Naive thymus-derived CD8-positive, alpha-beta T cell (primary cell): ENCODE data around the gene ZNF169. TPM values are rescaled to one million over a fixed set of nuclear protein-coding genes. Genes with fewer than 3 reads are reported as not detected.
"Not testable (repeated sequence)": the region's sequence is repeated elsewhere in the genome, so short reads cannot be mapped to it uniquely, and the experiment has no call there.

Experiments used
- ATAC-seq, 2 donors: fragments of 150-1000 bp; cut with Tn5 transposase in 1 of 2; sonication (Bioruptor Pico), chemical (Tn5 transposase) in 1 of 2; 1 replicate in 1 of 2; 2 replicates in 1 of 2; pipeline ENCODE4 v1.10.0; 2021; ENCODE audit warnings: mild to moderate bottlenecking in 2 of 2, moderate library complexity in 2 of 2
- POLR2A ChIA-PET: fragments of 350-600 bp; sonication (Branson Sonifier 250); formaldehyde crosslinking; loops from one replicate; lab custom pipeline; 2021; ENCODE audit warnings: antibody characterized with exemption; lab: Charles Lee
- DNase-seq, 10 donors: peaks; one replicate each; pipeline versions ENCODE4 v3.0.0 to v3.0.0-alpha.2; 2020 to 2022
- H3K27ac Mint-ChIP-seq, 10 donors: one replicate each; pipeline ENCODE4 v1.8.0; 2020 to 2022; ENCODE audit warnings: mild to moderate bottlenecking in 10 of 10, mixed read lengths in 10 of 10, moderate library complexity in 4 of 10, inconsistent platforms in 1 of 10
- H3K27me3 Mint-ChIP-seq, 5 donors: one replicate each; pipeline ENCODE4 v1.8.0; 2021 to 2022; ENCODE audit warnings: mixed read lengths in 5 of 5
- H3K36me3 Mint-ChIP-seq, 3 donors: one replicate each; pipeline ENCODE4 v1.8.0; 2020 to 2022; ENCODE audit warnings: mixed read lengths in 3 of 3, mild to moderate bottlenecking in 2 of 3, inconsistent platforms in 1 of 3
- H3K4me1 Mint-ChIP-seq, 4 donors: one replicate each; pipeline ENCODE4 v1.8.0; 2021 to 2022; ENCODE audit warnings: mixed read lengths in 4 of 4
- H3K4me3 Mint-ChIP-seq, 10 donors: one replicate each; pipeline ENCODE4 v1.8.0; 2020 to 2022; ENCODE audit warnings: mild to moderate bottlenecking in 10 of 10, mixed read lengths in 10 of 10, moderate library complexity in 6 of 10, inconsistent platforms in 1 of 10
- H3K9me3 Mint-ChIP-seq, 9 donors: one replicate each; pipeline ENCODE4 v1.8.0; 2020 to 2022; ENCODE audit warnings: mixed read lengths in 9 of 9, mild to moderate bottlenecking in 3 of 9, inconsistent platforms in 1 of 9, moderate library complexity in 1 of 9
- polyA plus RNA-seq, 3 donors: library from polyadenylated mRNA; unstranded; fragments of 300-500 nt; fragmentation: Illumina TruSeq; gene quantifications; one replicate each; pipeline ENCODE4 v1.2.3, GENCODE V29; 2021
- total RNA-seq, 8 experiments: library from RNA in 2 of 8; stranded (reverse) in 2 of 8; gene quantifications; one replicate each; pipeline ENCODE4 v1.2.3 and lab custom pipeline; 2021 to 2026

The ZNF169 gene
- total and polyA plus RNA-seq, 5 experiments from 2014 or later: 2.2 to 21.8 (median 3.7) TPM

DNA sequence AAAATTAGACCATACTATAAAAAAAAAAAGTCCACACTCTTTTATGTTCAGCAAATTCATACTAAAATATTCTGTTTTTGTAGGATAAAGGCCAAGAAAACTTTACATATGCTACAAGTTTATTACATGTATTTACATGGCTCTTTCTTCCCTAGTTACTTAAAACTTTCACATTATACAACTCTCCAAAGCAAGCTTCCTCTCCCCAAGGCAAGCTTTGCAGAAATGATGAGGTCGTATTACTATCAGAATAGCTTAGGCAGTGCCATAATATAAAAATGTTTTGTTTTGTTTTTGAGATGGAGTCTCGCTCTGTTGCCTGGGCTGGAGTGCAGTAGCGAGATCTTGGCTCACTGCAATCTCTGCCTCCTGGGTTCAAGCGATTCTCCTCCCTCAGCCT, 77.3 kb downstream of the ZNF169 start:
- POLR2A ChIA-PET, H3K9me3 Mint-ChIP-seq, H3K27me3 Mint-ChIP-seq, H3K4me1 Mint-ChIP-seq, H3K4me3 Mint-ChIP-seq, H3K36me3 Mint-ChIP-seq, DNase-seq, ATAC-seq, H3K27ac Mint-ChIP-seq: not testable (repeated sequence)

DNA sequence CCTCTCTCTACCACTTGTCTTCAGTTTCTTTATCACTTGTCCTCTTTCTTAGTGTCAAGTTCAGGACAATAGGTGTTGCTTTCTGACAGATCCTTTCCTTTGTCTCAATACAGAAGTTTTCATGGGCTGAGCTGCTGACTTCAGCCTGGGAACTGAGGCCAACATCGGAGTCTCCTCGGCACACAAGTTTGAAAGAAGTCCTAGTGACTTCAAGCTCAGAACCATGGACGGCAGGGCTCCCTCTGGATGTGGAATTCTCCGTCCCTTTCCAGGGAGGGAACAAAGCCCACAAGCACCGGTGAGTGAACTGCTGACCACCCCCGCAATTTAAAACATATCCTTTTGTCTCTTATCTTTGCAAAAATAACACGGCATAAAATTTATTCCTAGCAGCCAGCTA, 79.6 kb downstream of the ZNF169 start:
- DNase-seq, H3K4me1 Mint-ChIP-seq, H3K27me3 Mint-ChIP-seq, POLR2A ChIA-PET, H3K4me3 Mint-ChIP-seq, H3K36me3 Mint-ChIP-seq, H3K9me3 Mint-ChIP-seq, H3K27ac Mint-ChIP-seq, ATAC-seq: not testable (repeated sequence)

DNA sequence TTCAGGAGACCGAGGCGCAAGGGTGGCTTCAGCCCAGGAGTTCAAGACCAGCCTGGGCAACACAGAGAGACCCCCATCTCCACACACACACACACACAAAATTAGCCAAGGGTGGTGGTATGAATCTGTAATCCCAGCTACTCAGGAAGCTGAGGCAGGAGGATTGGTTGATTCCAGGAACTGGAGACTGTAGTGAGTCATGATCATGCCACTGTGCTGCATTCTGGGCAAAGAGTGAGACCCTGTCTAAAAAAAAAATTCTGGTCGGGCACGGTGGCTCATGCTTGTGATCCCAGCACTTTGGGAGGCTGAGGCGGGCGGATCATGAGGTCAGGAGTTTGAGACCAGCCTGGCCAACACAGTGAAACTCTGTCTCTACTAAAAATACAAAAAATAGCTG, 80.6 kb downstream of the ZNF169 start:
- H3K4me3 Mint-ChIP-seq, POLR2A ChIA-PET, DNase-seq, H3K36me3 Mint-ChIP-seq, H3K27me3 Mint-ChIP-seq, ATAC-seq, H3K4me1 Mint-ChIP-seq, H3K27ac Mint-ChIP-seq, H3K9me3 Mint-ChIP-seq: not testable (repeated sequence)

DNA sequence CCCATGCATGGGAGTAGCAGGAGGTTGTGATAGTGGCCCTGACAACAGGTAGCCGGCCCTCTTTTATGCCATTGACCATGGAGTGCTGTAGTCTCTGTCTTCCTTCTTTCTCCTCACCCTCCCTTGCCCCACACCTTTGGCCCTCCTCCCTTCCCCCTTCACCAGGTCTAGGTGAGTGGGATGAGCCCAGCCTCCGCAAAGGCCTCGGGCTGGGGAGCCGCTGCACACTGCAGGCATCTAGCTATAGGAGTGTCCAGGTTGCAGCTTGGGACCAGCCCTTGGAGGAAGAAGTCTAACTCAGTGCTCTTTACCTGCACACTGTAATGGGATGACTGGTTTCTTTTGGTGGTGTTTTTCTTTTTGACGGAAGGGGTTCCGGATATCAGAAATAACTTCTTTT, 81.7 kb downstream of the ZNF169 start:
- H3K9me3 Mint-ChIP-seq, H3K4me1 Mint-ChIP-seq, H3K4me3 Mint-ChIP-seq, H3K36me3 Mint-ChIP-seq, ATAC-seq, POLR2A ChIA-PET, DNase-seq, H3K27ac Mint-ChIP-seq, H3K27me3 Mint-ChIP-seq: not testable (repeated sequence)

DNA sequence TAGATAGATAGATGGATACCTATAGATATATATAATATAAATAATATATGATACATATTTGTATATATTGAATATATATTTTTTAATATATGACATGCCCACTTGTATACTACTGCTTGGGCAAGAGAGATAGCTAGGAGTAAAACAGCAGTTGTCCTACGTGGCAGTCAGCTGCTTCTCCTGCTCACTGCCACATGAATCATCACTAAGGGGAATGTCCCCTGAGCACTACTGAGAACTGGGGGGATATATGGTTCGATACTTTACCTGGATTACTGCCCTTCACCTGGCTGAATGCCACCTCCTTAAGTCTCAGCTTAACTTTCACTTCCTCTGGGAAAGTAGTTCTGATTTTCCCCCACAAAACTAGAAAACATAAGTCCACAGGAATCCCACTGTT, 82.6 kb downstream of the ZNF169 start:
- ATAC-seq, H3K9me3 Mint-ChIP-seq, H3K4me3 Mint-ChIP-seq, POLR2A ChIA-PET, H3K27me3 Mint-ChIP-seq, DNase-seq, H3K36me3 Mint-ChIP-seq, H3K27ac Mint-ChIP-seq, H3K4me1 Mint-ChIP-seq: not testable (repeated sequence)

DNA sequence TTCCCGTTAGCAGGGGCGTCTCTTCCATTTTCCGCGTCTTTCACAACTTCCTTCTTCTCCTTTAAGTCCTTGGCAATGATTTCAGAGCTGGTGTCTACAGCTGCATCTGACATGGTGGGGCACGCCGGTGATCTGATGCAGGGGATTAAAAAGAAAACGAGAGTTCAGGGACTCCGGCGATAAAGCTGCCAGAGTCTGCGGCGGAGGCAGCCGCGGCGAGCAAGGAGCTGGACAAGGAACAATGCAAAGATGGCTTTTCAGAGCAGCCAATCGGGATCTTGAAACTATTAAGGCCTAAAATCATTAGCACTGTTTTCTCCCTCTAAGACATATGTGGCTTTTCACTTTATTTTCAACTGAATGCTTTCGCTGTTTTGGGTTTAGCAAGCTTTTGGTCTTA, 88.4 kb downstream of the ZNF169 start:
- H3K4me3 Mint-ChIP-seq, H3K4me1 Mint-ChIP-seq, DNase-seq, H3K36me3 Mint-ChIP-seq, H3K27me3 Mint-ChIP-seq, H3K9me3 Mint-ChIP-seq, H3K27ac Mint-ChIP-seq, ATAC-seq, POLR2A ChIA-PET: not testable (repeated sequence)

DNA sequence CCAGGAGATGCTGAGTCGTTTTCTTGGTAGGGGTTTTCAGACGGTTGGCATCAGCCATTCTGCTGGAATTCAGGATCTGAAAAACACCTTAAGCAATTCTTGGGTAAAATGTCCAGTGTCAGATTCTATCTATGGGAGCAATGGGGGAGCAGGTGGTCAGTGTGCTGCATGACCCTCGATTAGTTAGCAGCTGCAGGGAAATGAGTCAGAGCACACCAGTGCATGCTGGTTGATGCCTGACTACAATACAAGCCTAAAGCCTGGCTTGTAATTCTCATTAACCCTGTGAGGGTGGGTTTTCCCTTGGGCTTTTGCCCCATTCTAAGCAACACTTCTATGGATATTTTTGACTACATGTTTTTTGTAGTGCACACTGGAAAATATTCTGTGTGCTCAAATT, 89.7 kb downstream of the ZNF169 start:
- H3K4me1 Mint-ChIP-seq, H3K4me3 Mint-ChIP-seq, H3K9me3 Mint-ChIP-seq, ATAC-seq, H3K27ac Mint-ChIP-seq, DNase-seq, POLR2A ChIA-PET, H3K27me3 Mint-ChIP-seq, H3K36me3 Mint-ChIP-seq: not testable (repeated sequence)

Other genes starting within 250 kb of the ZNF169 start
- gene PTPDC1, start 174.8 kb upstream of the ZNF169 start, total RNA-seq: 10 to 100 TPM in 1 of 2 experiments, 1 to 10 TPM in 1; 8.7 to 10.2 TPM
- gene PTPDC1, start 174.8 kb upstream of the ZNF169 start, polyA plus RNA-seq: 1 to 10 TPM; 1.9 to 4.9 (median 2.1) TPM
- gene NUTM2F, start 69.3 kb downstream of the ZNF169 start, total RNA-seq: not detected
- not detected for gene NUTM2F, start 69.3 kb downstream of the ZNF169 start, polyA plus RNA-seq